ENCODE results near the gene MOB3B. TPM values are rescaled to one million over a fixed set of nuclear protein-coding genes. Genes with fewer than 3 reads are reported as not detected.

The MOB3B gene
- polyA plus RNA-seq, 1 of the 3 experiments (the other 2 are of a cell fraction) = 0.90 TPM

GRCh38 chr9:27538647-27539046, 9.0 kb upstream of the MOB3B start:
- Histone ChIP-seq H3K27me3 (ENCODE audit: insufficient read depth) (no peaks in the 10 kb centered on the region), H2AFZ (ENCODE audit: low read depth) (no peak overlapping the region), H4K20me1 (ENCODE audit: insufficient read depth) (no peaks in the 10 kb centered on the region), H3F3A (replicated peaks; ENCODE audit: insufficient read depth) (no peaks in the 10 kb centered on the region), H3K4me3 (ENCODE audit: low read depth in 2 of 2, low read length in 1 of 2) (no peak overlapping the region), H3K9ac (no peak overlapping the region), H3K4me1 (ENCODE audit: control insufficient read depth in 1 of 2, insufficient read depth in 2 of 2, low read depth in 1 of 2, low read length in 1 of 2) (peaks cover 0 to 5% of the 10 kb centered on the region in 2 experiments; a peak in 2 of 4 replicates), H3K4me2 (no peak overlapping the region), H3K36me3 (replicated peaks in 1 of 2; ENCODE audit: control insufficient read depth in 1 of 2, insufficient read depth in 2 of 2, low read length in 1 of 2) (peaks cover 0 to 5% of the 10 kb centered on the region in 2 experiments), H3K27ac (ENCODE audit: low read depth in 2 of 2, low read length in 1 of 2) (no peak overlapping the region), H3K79me2 (ENCODE audit: insufficient read depth) (no peaks in the 10 kb centered on the region), H3K9me2 (no peaks in the 10 kb centered on the region), H3K9me3 (no peaks in the 10 kb centered on the region)
- TF ChIP-seq TEAD4 (IDR thresholded peaks at IDR 0.05; ENCODE audit: borderline replicate concordance, insufficient read depth) = no peak
- ChIA-PET CTCF (interaction anchor here (5.0 to 5.9 kb wide), 2 partner anchors 8 to 206 kb away, joined by 26 to 32 read pairs; partner anchors contain the start of gene MOB3B), POLR2A (no interaction called here)
- DNase-seq = no peak
- 87% methylated on average over 3 of the region's 3 CpGs for WGBS (ENCODE audit: low lambda C conversion rate)

- peaks cover 0 to 4% of the 10 kb centered on the region in 2 experiments; a peak in 2 of 4 replicates for H3K4me1 ChIP-seq (ENCODE audit: control insufficient read depth in 1 of 2, insufficient read depth in 2 of 2, low read depth in 1 of 2, low read length in 1 of 2)
- H3K36me3 ChIP-seq (replicated peaks in 1 of 2; ENCODE audit: control insufficient read depth in 1 of 2, insufficient read depth in 2 of 2, low read length in 1 of 2) = no peaks in the 10 kb centered on the region
- ChIA-PET CTCF (interaction anchor here (1.1 to 5.9 kb wide), 3 partner anchors 8 to 204 kb away, joined by 3 to 26 read pairs (median 8); partner anchors contain the start of gene MOB3B), POLR2A (no interaction called here)
- H3K9me3 ChIP-seq = no peaks in the 10 kb centered on the region
- H3K4me2 ChIP-seq = no peak overlapping the region
- no peaks in the 10 kb centered on the region for H4K20me1 ChIP-seq (ENCODE audit: insufficient read depth)
- H3K4me3 ChIP-seq (ENCODE audit: low read depth in 2 of 2, low read length in 1 of 2) = no peak overlapping the region
- no peak overlapping the region for H3K9ac ChIP-seq
- no peak overlapping the region for H2AFZ ChIP-seq (ENCODE audit: low read depth)
- no peaks in the 10 kb centered on the region for H3F3A ChIP-seq (replicated peaks; ENCODE audit: insufficient read depth)
- no peak for DNase-seq
- H3K79me2 ChIP-seq (ENCODE audit: insufficient read depth) = no peaks in the 10 kb centered on the region
- no peak for TF ChIP-seq MEF2A (IDR thresholded peaks at IDR 0.05; ENCODE audit: borderline replicate concordance, low read depth)
- no peak for TF ChIP-seq RXRA (IDR thresholded peaks at IDR 0.05; ENCODE audit: borderline replicate concordance, low read depth)
- no peak for TF ChIP-seq NRF1 (IDR thresholded peaks at IDR 0.05; ENCODE audit: low read depth, low read length)
- no peak for TF ChIP-seq TAF1 (IDR thresholded peaks at IDR 0.05; ENCODE audit: borderline replicate concordance, low read depth, low read length)
- 89% methylated on average over 1 of the region's 1 CpG for WGBS (ENCODE audit: low lambda C conversion rate)
- no peaks in the 10 kb centered on the region for H3K27me3 ChIP-seq (ENCODE audit: insufficient read depth)
- no peak overlapping the region for H3K27ac ChIP-seq (ENCODE audit: low read depth in 2 of 2, low read length in 1 of 2)
- H3K9me2 ChIP-seq = no peaks in the 10 kb centered on the region
Observed at GRCh38 chr9:27537756-27538155, 8.1 kb upstream of the MOB3B start.

DNA sequence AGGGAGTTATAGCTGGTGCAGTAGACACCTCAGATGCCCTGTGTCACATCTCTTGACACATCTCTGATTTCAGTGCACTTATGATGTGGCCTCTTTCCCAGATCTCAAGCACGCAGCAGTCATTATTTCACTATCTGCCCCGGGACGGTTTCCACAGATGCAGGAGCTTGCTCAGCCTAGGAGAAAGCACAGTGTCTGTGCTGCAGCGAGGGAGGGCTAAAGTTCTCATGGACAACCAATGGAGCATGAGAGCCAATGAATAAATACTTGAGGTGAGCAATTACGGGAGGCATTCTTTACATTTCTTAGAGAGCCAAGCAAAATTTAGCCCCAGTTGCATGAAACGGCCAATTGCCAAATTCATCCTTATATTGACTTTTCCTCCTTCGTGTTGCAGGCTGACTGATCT, 7.4 kb upstream of the MOB3B start:
- POLR2A ChIA-PET = no interaction called here
- no peak for DNase-seq
- H3K4me1 ChIP-seq (ENCODE audit: control insufficient read depth in 1 of 2, insufficient read depth in 2 of 2, low read depth in 1 of 2, low read length in 1 of 2) = no peaks in the 10 kb centered on the region; a peak in 2 of 4 replicates
- WGBS (ENCODE audit: low lambda C conversion rate) = 91% methylated on average over 7 of the region's 7 CpGs
- H3K27ac ChIP-seq (ENCODE audit: low read depth in 2 of 2, low read length in 1 of 2) = no peak overlapping the region
- H3K9me3 ChIP-seq = no peaks in the 10 kb centered on the region
- no peaks in the 10 kb centered on the region for H3F3A ChIP-seq (replicated peaks; ENCODE audit: insufficient read depth)
- H3K9ac ChIP-seq = no peak overlapping the region
- no peaks in the 10 kb centered on the region for H4K20me1 ChIP-seq (ENCODE audit: insufficient read depth)
- no peak overlapping the region for H3K4me3 ChIP-seq (ENCODE audit: low read depth in 2 of 2, low read length in 1 of 2)
- H3K9me2 ChIP-seq = no peaks in the 10 kb centered on the region
- H3K36me3 ChIP-seq (replicated peaks in 1 of 2; ENCODE audit: control insufficient read depth in 1 of 2, insufficient read depth in 2 of 2, low read length in 1 of 2) = no peaks in the 10 kb centered on the region
- no peaks in the 10 kb centered on the region for H3K27me3 ChIP-seq (ENCODE audit: insufficient read depth)
- no peak overlapping the region for H2AFZ ChIP-seq (ENCODE audit: low read depth)
- CTCF ChIA-PET = interaction anchor here (1.9 kb wide), 2 partner anchors 8 to 204 kb away, joined by 8 read pairs; no protein-coding TSS in a partner anchor
- TF ChIP-seq EP300 (IDR thresholded peaks at IDR 0.05; ENCODE audit: borderline replicate concordance in 1 of 2, low read depth in 1 of 2, low read length in 1 of 2) (no peak), YY1 (IDR thresholded peaks at IDR 0.05; ENCODE audit: low read depth) (no peak), IRF3 (IDR thresholded peaks at IDR 0.05; ENCODE audit: low read depth, low read length) (no peak), GATA2 (CRISPR knock-in tag; IDR thresholded peaks at IDR 0.05) (no peak), ELF1 (IDR thresholded peaks at IDR 0.05) (no peak), RFX5 (IDR thresholded peaks at IDR 0.05; ENCODE audit: low read length) (no peak), CHD2 (IDR thresholded peaks at IDR 0.05; ENCODE audit: low read length, partially characterized antibody) (no peak), PBX3 (IDR thresholded peaks at IDR 0.05) (no peak), CTCF (IDR thresholded peaks at IDR 0.05) (no peak)
- no peaks in the 10 kb centered on the region for H3K79me2 ChIP-seq (ENCODE audit: insufficient read depth)
- no peak overlapping the region for H3K4me2 ChIP-seq
